IMR-90 (cell line): Measurements from ENCODE around the gene EXOC3L2.

Experiments
- CTCF ChIP-seq: conservative IDR thresholded peaks from 2 replicates; pipeline ENCODE4 v1.5.1; 2012; ENCODE audit warnings: mild to moderate bottlenecking, low read depth, low read length, improper control_type of control experiment
- MAFK ChIP-seq: IDR thresholded peaks from 2 replicates; pipeline ENCODE4 v1.6.1; 2012; ENCODE audit warnings: low read depth, low read length, improper control_type of control experiment
- POLR2A ChIP-seq: IDR thresholded peaks from 2 replicates; pipeline ENCODE4 v1.6.1; 2012; ENCODE audit warnings: mild to moderate bottlenecking, low read depth, low read length
- RAD21 ChIP-seq: IDR thresholded peaks from 2 replicates; pipeline ENCODE4 v1.6.1; 2012; ENCODE audit warnings: low read length, improper control_type of control experiment
- RFX5 ChIP-seq: IDR thresholded peaks from 2 replicates; pipeline ENCODE4 v1.8.0; 2012; ENCODE audit warnings: low read depth, mild to moderate bottlenecking, low read length, moderate library complexity

GRCh38 chr19:45234089-45234869 lies 10.9 kb downstream of the EXOC3L2 start:
- TF ChIP-seq CTCF = no peak
- no peak for TF ChIP-seq MAFK
- no peak for TF ChIP-seq RAD21
- TF ChIP-seq RFX5 = no peak
- TF ChIP-seq POLR2A = no peak
